HG03565 (cell line): Measurements from ENCODE around the gene CACNA1F.

Experiments
- ATAC-seq: cut with Tn5 transposase; IDR thresholded peaks from one replicate; pipeline ENCODE4 v1.9.1; 2021; ENCODE audit warnings: mild to moderate bottlenecking, moderate library complexity; ENCODE audit not compliant: unreplicated experiment

CACNA1F gene

DNA sequence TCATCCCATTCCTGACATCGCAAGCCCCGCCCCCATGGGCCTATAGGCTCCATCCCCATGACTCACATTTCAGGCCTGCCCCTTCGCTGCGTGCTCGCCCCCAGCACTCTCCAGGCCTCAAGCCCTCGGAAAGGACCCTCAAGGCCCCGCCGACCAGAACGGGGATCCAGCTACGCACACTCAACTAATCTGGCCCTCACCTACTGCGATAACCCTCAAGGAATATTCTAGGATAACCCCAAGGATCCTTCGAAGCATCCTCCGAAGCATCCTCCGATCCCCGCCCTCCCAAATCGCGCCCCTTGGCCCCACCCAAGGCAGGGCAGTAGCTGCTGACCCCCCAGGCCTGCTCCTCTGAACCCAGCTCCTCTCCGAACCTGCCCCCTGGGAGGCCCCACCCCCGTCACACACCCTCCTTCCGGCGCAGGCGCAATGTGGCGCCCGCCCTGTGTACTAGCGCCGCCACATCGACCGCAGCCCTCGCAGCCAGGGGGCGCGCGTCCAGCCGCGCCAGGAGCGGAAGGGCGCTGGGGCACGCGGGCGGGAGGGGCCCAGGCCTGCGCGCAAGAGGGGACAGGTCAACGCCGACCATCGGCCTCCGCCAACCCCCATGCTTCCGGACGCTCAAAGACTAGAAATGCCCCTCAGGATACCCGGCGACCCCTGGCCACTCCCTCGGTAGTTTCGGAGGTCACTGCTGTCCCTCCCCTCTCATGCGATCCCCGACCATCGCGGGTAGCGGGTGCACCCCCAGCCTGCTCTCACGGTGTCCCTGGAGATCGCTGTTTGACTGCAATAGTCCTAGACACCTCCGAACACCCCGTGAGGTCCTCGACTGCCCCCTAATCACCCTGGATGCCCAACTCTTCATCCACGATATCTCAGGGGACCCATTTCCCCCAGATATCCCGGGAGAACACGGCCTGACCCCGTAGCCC is 77.0 kb downstream of the CACNA1F start:
- peak; percentile 84 for ATAC-seq

DNA sequence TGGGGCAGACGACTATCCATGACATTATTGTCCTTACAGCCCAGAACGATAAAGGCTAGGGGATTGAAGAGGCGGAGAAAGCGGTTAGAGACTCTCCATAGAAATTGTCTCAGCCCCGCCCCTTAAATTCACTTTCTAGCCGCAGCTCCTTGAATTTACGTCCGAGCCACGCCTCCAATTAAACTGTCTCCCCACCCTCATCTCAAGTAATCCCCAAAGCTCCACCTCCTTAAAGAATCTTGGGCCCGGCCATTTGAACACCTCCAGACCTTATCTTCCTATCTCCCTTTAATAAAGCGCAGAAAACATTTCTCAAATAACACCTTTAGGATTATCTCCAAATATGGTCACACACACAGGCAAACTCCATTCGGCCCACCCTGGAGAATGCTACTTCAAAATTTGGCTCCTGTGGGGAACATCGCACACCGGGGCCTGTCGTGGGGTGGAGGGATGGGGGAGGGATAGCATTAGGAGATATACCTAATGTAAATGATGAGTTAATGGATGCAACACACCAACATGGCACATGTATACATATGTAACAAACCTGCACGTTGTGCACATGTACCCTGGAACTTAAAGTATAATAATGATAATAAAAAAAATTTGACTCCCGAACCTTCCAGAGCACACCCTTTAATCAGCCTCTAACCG is 77.8 kb downstream of the CACNA1F start:
- ATAC-seq = no peak
